ENCODE data around the gene HINT3. TPM values are rescaled to one million over a fixed set of nuclear protein-coding genes. Genes with fewer than 3 reads are reported as not detected.

The HINT3 gene
- total RNA-seq, 2 experiments from 2014 or later, result 10.4 TPM

GRCh38 chr6:125944896-125945295 lies 11.7 kb upstream of the HINT3 start:
- Histone ChIP-seq H3K4me3 (ENCODE audit: low read length) (no peak overlapping the region), H3K4me1 (ENCODE audit: insufficient read depth, low read length) (no peaks in the 10 kb centered on the region), H3K9me3 (ENCODE audit: control insufficient read depth in 1 of 2, insufficient read depth in 1 of 2, low read length in 2 of 2) (no peaks in the 10 kb centered on the region), H3K27me3 (ENCODE audit: control insufficient read depth in 1 of 2, insufficient read depth in 2 of 2, low read length in 2 of 2) (no peaks in the 10 kb centered on the region), H3K27ac (ENCODE audit: low read depth in 1 of 2, low read length in 2 of 2) (no peak overlapping the region), H3K36me3 (ENCODE audit: insufficient read depth, low read length) (no peaks in the 10 kb centered on the region)
- TF ChIP-seq CTCF (IDR thresholded peaks at IDR 0.05), result no peak
- intact Hi-C loops (cut with DNase I, micrococcal nuclease), result no loop called here
- Mint-ChIP-seq H3K27ac (no peak overlapping the region), H3K27me3 (peaks cover 4% of the 10 kb centered on the region), H3K9me3 (no peaks in the 10 kb centered on the region), H3K4me3 (no peak overlapping the region), H3K4me1 (ENCODE audit: low read depth) (peaks cover 7% of the 10 kb centered on the region), H3K36me3 (ENCODE audit: low read depth) (no peaks in the 10 kb centered on the region)
- ChIA-PET CTCF (no interaction called here), POLR2A (no interaction called here)
- ATAC-seq (ENCODE audit: poor library complexity) (no peak), DNase-seq (no peak)

- no peaks in the 10 kb centered on the region for H3K36me3 Mint-ChIP-seq (ENCODE audit: low read depth)
- H3K27ac Mint-ChIP-seq, result no peak overlapping the region
- Histone ChIP-seq H3K4me3 (ENCODE audit: low read length) (no peak overlapping the region), H3K9me3 (ENCODE audit: control insufficient read depth in 1 of 2, insufficient read depth in 1 of 2, low read length in 2 of 2) (no peaks in the 10 kb centered on the region), H3K4me1 (ENCODE audit: insufficient read depth, low read length) (no peaks in the 10 kb centered on the region), H3K36me3 (ENCODE audit: insufficient read depth, low read length) (no peaks in the 10 kb centered on the region), H3K27me3 (ENCODE audit: control insufficient read depth in 1 of 2, insufficient read depth in 2 of 2, low read length in 2 of 2) (no peaks in the 10 kb centered on the region), H3K27ac (ENCODE audit: low read depth in 1 of 2, low read length in 2 of 2) (no peak overlapping the region)
- TF ChIP-seq CTCF (IDR thresholded peaks at IDR 0.05), result no peak
- no peaks in the 10 kb centered on the region for H3K9me3 Mint-ChIP-seq
- no peak overlapping the region for H3K4me3 Mint-ChIP-seq
- ChIA-PET POLR2A (no interaction called here), CTCF (interaction anchor here (1.0 kb wide), 1 partner anchor 10 kb away, joined by 9 read pairs; the partner anchor contains the start of gene HINT3)
- peaks cover 7% of the 10 kb centered on the region for H3K4me1 Mint-ChIP-seq (ENCODE audit: low read depth)
- ATAC-seq (ENCODE audit: poor library complexity), result no peak
- peaks cover 4% of the 10 kb centered on the region for H3K27me3 Mint-ChIP-seq
- intact Hi-C loops (cut with DNase I, micrococcal nuclease), result no loop called here
- no peak for DNase-seq
These were observed 11.0 kb upstream of the HINT3 start for GRCh38 chr6:125945378-125946141.

GRCh38 chr6:125947615-125948014 lies 9.0 kb upstream of the HINT3 start:
- Mint-ChIP-seq H3K27me3 (no peaks in the 10 kb centered on the region), H3K4me1 (ENCODE audit: low read depth) (peaks cover 7% of the 10 kb centered on the region), H3K4me3 (no peak overlapping the region), H3K9me3 (no peaks in the 10 kb centered on the region), H3K27ac (no peak overlapping the region), H3K36me3 (ENCODE audit: low read depth) (no peaks in the 10 kb centered on the region)
- ATAC-seq (ENCODE audit: poor library complexity), result no peak
- no peak for TF ChIP-seq CTCF (IDR thresholded peaks at IDR 0.05)
- POLR2A ChIA-PET, result interaction anchor here (1.5 kb wide), 1 partner anchor 9 kb away, joined by 4 read pairs; the partner anchor contains the start of gene HINT3
- intact Hi-C loops (cut with DNase I, micrococcal nuclease), result no loop called here
- Histone ChIP-seq H3K27me3 (ENCODE audit: control insufficient read depth in 1 of 2, insufficient read depth in 2 of 2, low read length in 2 of 2) (no peaks in the 10 kb centered on the region), H3K4me1 (ENCODE audit: insufficient read depth, low read length) (no peaks in the 10 kb centered on the region), H3K4me3 (ENCODE audit: low read length) (no peak overlapping the region), H3K27ac (ENCODE audit: low read depth in 1 of 2, low read length in 2 of 2) (no peak overlapping the region), H3K9me3 (ENCODE audit: control insufficient read depth in 1 of 2, insufficient read depth in 1 of 2, low read length in 2 of 2) (no peaks in the 10 kb centered on the region), H3K36me3 (ENCODE audit: insufficient read depth, low read length) (no peaks in the 10 kb centered on the region)
- CTCF ChIA-PET, result interaction anchor here (0.8 to 1.7 kb wide), 2 partner anchors 9 to 42 kb away, joined by 3 to 7 read pairs; partner anchors contain the start of gene HINT3
- no peak for DNase-seq

All from CD4-positive, alpha-beta T cell (primary cell).